Activated T-helper 17 cell treated with anti-CD3 and anti-CD28 coated beads, Interleukin-2, amount 50 U/mL, for 72 hours (primary cell): ENCODE results near the gene C11orf24. TPM values are rescaled to one million over a fixed set of nuclear protein-coding genes. Genes with fewer than 3 reads are reported as not detected.

Experiments used
- ATAC-seq: fragments of 150-1000 bp; cut with Tn5 transposase; replicated peaks from 2 replicates; pipeline ENCODE4 v1.10.0; 2021; ENCODE audit warnings: mild to moderate bottlenecking, moderate library complexity
- H3K27ac Mint-ChIP-seq: one replicate; pipeline ENCODE4 v1.8.0; 2022; ENCODE audit warnings: mixed read lengths
- H3K27me3 Mint-ChIP-seq: one replicate; pipeline ENCODE4 v1.8.0; 2022; ENCODE audit warnings: mixed read lengths
- H3K36me3 Mint-ChIP-seq: one replicate; pipeline ENCODE4 v1.8.0; 2022; ENCODE audit warnings: low read depth, mild to moderate bottlenecking, mixed read lengths
- H3K4me1 Mint-ChIP-seq: one replicate; pipeline ENCODE4 v1.8.0; 2022; ENCODE audit warnings: mixed read lengths
- H3K4me3 Mint-ChIP-seq: one replicate; pipeline ENCODE4 v1.8.0; 2022; ENCODE audit warnings: mild to moderate bottlenecking, mixed read lengths
- H3K9me3 Mint-ChIP-seq: one replicate; pipeline ENCODE4 v1.8.0; 2022; ENCODE audit warnings: mixed read lengths
- total RNA-seq, 2 donors: library from RNA; stranded (reverse); gene quantifications; one replicate each; pipeline ENCODE4 v1.2.3, GENCODE V29; 2022

Gene C11orf24
- total RNA-seq, 2 donors from 2014 or later: 26.6 to 38.7 TPM

GRCh38 chr11:68215524-68216170 lies 56.1 kb downstream of the C11orf24 start:
- peak overlapping the region; percentile 77 for H3K27ac Mint-ChIP-seq
- peak overlapping the region; percentile 68 for H3K4me3 Mint-ChIP-seq
- no peak for ATAC-seq
- peaks cover 13% of the 10 kb centered on the region for H3K36me3 Mint-ChIP-seq
- peaks cover 15% of the 10 kb centered on the region for H3K4me1 Mint-ChIP-seq
- H3K27me3 Mint-ChIP-seq: peaks cover 4% of the 10 kb centered on the region
- H3K9me3 Mint-ChIP-seq: no peaks in the 10 kb centered on the region

- Mint-ChIP-seq H3K4me1 (peaks cover 21% of the 10 kb centered on the region), H3K9me3 (no peaks in the 10 kb centered on the region), H3K4me3 (peak overlapping the region; percentile 68), H3K36me3 (peaks cover 13% of the 10 kb centered on the region), H3K27ac (peak overlapping the region; percentile 77), H3K27me3 (peaks cover 4% of the 10 kb centered on the region)
- ATAC-seq: peak; percentile 27
Measured at GRCh38 chr11:68215087-68215445, 56.7 kb downstream of the C11orf24 start.

DNA sequence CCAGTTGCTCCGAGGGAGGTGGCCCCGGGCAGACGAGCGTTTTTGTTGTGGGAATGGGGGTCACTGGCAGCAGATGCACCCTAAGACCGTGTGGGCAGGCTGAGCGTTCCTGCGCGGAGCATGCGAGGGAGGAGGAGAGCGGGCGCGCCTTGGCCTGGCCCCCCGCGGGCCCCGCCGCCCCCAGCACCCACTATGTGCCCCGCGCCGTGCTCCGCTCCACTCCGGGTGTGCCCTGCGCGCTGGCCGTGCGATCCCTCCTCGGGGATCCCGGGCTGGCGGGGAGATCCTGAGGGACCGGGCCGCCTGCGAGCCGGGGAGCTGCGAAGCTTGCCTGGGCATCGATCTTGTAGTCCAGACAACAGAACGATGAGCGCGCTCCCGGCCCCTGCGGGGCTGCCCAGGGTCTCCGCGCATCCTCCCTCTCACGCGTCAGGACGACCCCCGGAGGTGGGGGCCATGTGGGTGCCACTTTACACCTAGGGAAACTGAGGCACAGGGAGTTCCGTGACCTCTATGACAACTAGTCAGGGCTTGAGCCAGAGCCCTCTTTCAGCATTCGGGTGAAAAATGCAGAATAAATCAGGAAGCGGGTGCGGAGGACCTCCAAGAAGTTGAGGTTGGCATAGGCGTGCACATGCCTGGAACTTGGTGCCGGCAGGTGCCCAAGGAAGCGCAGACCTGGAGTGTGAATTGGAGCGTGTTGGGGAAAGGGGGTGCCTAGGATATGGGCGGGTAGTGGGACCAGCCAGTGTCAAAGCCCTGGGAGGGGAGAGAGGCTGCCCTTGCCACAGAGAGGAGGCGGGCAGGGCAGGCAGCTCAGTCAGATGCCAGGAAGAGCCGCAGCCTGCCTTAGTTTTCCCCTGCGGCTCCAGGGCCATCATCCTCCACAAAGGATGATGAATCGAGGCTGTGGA lies 57.3 kb downstream of the C11orf24 start:
- peak overlapping the region; percentile 77 for H3K27ac Mint-ChIP-seq
- H3K36me3 Mint-ChIP-seq: peaks cover 13% of the 10 kb centered on the region
- no peaks in the 10 kb centered on the region for H3K27me3 Mint-ChIP-seq
- peak; percentile 11 for ATAC-seq
- peaks cover 21% of the 10 kb centered on the region for H3K4me1 Mint-ChIP-seq
- no peaks in the 10 kb centered on the region for H3K9me3 Mint-ChIP-seq
- peak overlapping the region; percentile 68 for H3K4me3 Mint-ChIP-seq

GRCh38 chr11:68213555-68214172 lies 58.1 kb downstream of the C11orf24 start:
- ATAC-seq: peak; percentile 53
- Mint-ChIP-seq H3K27ac (no peak overlapping the region), H3K27me3 (no peaks in the 10 kb centered on the region), H3K4me3 (peak overlapping the region; percentile 83), H3K4me1 (peaks cover 27% of the 10 kb centered on the region), H3K9me3 (no peaks in the 10 kb centered on the region), H3K36me3 (peaks cover 13% of the 10 kb centered on the region)

DNA sequence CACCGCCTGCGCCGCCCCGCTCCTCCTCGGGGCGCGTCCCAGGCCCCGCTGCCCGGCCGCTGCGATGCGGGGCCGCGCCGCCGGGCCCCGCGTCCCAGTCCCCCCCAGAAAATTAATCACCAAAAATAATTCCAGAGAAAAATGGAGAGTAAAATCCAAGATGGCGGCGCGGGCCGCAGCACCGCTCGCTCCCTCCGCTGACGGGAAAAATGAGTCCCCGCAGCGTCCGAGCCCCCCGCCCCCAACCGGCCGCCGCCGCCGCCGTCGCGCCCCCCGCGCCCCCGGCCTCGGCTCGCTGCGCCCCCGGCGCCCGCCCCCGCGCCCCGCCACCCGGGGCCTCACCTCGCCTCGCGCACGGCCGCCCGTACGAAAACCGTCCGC lies 58.6 kb downstream of the C11orf24 start, which contains the start of gene KMT5B:
Gene KMT5B (minus strand): TSS at position 162 of the 381 bp plus-strand sequence. CDS start 23,220 bp downstream, outside the sequence.
- Mint-ChIP-seq H3K4me1 (peaks cover 31% of the 10 kb centered on the region), H3K4me3 (peak within 1 kb of the TSS; percentile 83), H3K27me3 (no peaks in the 10 kb centered on the region), H3K27ac (peak within 1 kb of the TSS; percentile 88), H3K36me3 (peaks cover 13% of the 10 kb centered on the region), H3K9me3 (no peaks in the 10 kb centered on the region)
- ATAC-seq: no peak

GRCh38 chr11:68212421-68213134 lies 59.2 kb downstream of the C11orf24 start:
- Mint-ChIP-seq H3K36me3 (peaks cover 13% of the 10 kb centered on the region), H3K9me3 (no peaks in the 10 kb centered on the region), H3K4me3 (peak overlapping the region; percentile 83), H3K27ac (peak overlapping the region; percentile 88), H3K4me1 (peaks cover 31% of the 10 kb centered on the region), H3K27me3 (no peaks in the 10 kb centered on the region)
- ATAC-seq: peak; percentile 57

DNA sequence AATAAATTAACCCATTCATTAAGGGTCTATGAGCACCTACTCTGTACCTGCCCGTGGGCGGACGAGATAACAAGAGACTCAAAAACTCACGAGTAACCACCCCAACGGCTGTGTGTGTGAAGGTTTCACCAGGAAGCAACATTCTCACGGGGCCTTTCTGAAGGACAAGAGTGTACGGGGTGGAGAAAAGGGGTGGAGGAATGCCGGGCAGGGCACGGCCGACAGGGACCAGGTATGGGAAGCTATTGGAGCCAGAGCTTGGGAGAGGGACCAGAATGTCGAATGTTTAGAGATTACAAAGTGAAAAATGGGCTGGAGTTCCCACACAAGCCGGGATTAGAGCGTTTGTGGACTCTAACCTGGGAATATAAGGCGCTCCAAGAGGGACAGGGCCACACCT lies 60.2 kb downstream of the C11orf24 start:
- H3K36me3 Mint-ChIP-seq: peaks cover 13% of the 10 kb centered on the region
- H3K27ac Mint-ChIP-seq: peak overlapping the region; percentile 47
- H3K9me3 Mint-ChIP-seq: no peaks in the 10 kb centered on the region
- no peak for ATAC-seq
- H3K27me3 Mint-ChIP-seq: no peaks in the 10 kb centered on the region
- H3K4me3 Mint-ChIP-seq: peak overlapping the region; percentile 83
- H3K4me1 Mint-ChIP-seq: peaks cover 31% of the 10 kb centered on the region

Other genes starting within 250 kb of the C11orf24 start
- 100 to 1,000 TPM in 1 of 2 donors, 10 to 100 TPM in 1; 75.0 to 131 TPM for gene NDUFS8, start 241.3 kb downstream of the C11orf24 start, total RNA-seq
- gene TCIRG1, start 232.9 kb downstream of the C11orf24 start, total RNA-seq: 100 to 1,000 TPM; 217 to 244 TPM
- gene CHKA, start 150.6 kb downstream of the C11orf24 start, total RNA-seq: 10 to 100 TPM in 1 of 2 donors, 1 to 10 TPM in 1; 7.4 to 10.1 TPM
- gene KMT5B, start 58.7 kb downstream of the C11orf24 start, total RNA-seq: 10 to 100 TPM; 20.1 to 30.0 TPM
- gene LRP5, start 40.6 kb upstream of the C11orf24 start, total RNA-seq: 1 to 10 TPM; 4.6 to 6.0 TPM
- 100 to 1,000 TPM; 110 to 138 TPM for gene PPP6R3, start 188.8 kb upstream of the C11orf24 start, total RNA-seq